ENCODE results near the gene B4GALNT3.

GRCh38 chr12:559906-560455, 100.2 kb downstream of the B4GALNT3 start:
- TF ChIP-seq POLR2AphosphoS2 (conservative IDR thresholded peaks at IDR 0.05; ENCODE audit: low read length) (no peak), CTCF (IDR thresholded peaks at IDR 0.05) (no peak), MAX (IDR thresholded peaks at IDR 0.05) (no peak), POLR2A (IDR thresholded peaks at IDR 0.05; ENCODE audit: low read length) (no peak), REST (IDR thresholded peaks at IDR 0.05) (no peak), RFX5 (IDR thresholded peaks at IDR 0.05) (no peak), EP300 (IDR thresholded peaks at IDR 0.05) (no peak), MAZ (IDR thresholded peaks at IDR 0.05; ENCODE audit: borderline replicate concordance, low read depth, low read length) (no peak), CHD2 (IDR thresholded peaks at IDR 0.05; ENCODE audit: low read length, partially characterized antibody) (no peak), PBX3 (IDR thresholded peaks at IDR 0.05) (no peak)
